Measurements from ENCODE around the gene TBPL1.

Gene TBPL1

DNA sequence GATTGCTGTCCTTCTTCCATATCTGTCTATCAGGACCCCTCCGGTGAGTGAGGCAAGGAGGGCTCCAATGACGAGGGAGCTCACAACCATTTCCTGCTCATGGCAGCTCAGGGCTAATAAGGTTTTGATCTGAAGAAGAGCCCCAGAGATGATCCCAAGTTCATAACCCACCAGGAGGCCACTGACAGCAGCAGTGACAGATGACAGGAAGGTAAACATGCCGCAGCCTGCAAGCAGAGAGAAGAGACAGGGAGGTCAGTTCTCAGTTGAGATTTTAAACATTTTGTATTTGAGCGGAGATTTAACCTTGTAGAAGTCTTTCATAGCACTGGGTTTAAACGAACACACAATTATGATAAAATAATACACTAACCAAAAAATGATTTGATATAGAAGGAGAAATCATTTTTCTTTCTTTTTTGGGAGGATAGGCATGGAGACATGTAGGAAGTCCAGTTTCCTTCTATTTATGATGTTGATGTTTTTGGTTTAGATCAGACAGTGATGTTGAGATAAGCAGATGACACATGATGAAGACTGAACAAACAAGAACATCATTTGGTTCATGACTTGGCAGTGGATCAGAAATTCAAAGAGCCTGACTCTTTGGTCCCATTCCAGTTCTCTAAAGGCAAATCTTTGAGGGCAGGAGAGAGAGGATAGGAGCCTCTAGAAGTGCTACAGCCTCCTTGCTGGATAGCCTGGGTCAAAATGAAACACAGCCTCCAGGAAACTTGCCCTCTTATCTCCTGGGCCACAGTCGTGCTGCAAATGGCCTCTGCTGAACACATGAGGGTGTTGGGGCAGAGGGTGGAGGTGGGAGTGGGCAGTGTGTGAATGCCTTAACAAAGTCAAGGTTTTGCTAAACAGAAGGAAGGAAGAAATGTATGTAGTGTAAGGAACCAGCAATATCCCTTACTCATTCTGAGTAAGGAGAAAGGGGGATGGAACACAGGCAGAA is 76.8 kb downstream of the TBPL1 start:
- TF ChIP-seq, protein P1, sequence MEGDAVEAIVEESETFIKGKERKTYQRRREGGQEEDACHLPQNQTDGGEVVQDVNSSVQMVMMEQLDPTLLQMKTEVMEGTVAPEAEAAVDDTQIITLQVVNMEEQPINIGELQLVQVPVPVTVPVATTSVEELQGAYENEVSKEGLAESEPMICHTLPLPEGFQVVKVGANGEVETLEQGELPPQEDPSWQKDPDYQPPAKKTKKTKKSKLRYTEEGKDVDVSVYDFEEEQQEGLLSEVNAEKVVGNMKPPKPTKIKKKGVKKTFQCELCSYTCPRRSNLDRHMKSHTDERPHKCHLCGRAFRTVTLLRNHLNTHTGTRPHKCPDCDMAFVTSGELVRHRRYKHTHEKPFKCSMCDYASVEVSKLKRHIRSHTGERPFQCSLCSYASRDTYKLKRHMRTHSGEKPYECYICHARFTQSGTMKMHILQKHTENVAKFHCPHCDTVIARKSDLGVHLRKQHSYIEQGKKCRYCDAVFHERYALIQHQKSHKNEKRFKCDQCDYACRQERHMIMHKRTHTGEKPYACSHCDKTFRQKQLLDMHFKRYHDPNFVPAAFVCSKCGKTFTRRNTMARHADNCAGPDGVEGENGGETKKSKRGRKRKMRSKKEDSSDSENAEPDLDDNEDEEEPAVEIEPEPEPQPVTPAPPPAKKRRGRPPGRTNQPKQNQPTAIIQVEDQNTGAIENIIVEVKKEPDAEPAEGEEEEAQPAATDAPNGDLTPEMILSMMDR (IDR thresholded peaks at IDR 0.05): no peak
- no peak overlapping the region for H3K9ac ChIP-seq
- no peak overlapping the region for H2AFZ ChIP-seq
- H3K27ac ChIP-seq: no peak overlapping the region
- H3K4me1 ChIP-seq: no peaks in the 10 kb centered on the region
- H3K79me2 ChIP-seq: no peaks in the 10 kb centered on the region
- H3K27me3 ChIP-seq (ENCODE audit: control insufficient read depth, insufficient read depth, low read length): no peaks in the 10 kb centered on the region
- H3K4me3 ChIP-seq (ENCODE audit: low read depth, low read length): no peak overlapping the region
- no peaks in the 10 kb centered on the region for H3K9me3 ChIP-seq (ENCODE audit: control insufficient read depth, low read length)
- no peak overlapping the region for H3K4me2 ChIP-seq (ENCODE audit: low read length)
- H3K36me3 ChIP-seq (ENCODE audit: control insufficient read depth, insufficient read depth, low read length): no peaks in the 10 kb centered on the region

DNA sequence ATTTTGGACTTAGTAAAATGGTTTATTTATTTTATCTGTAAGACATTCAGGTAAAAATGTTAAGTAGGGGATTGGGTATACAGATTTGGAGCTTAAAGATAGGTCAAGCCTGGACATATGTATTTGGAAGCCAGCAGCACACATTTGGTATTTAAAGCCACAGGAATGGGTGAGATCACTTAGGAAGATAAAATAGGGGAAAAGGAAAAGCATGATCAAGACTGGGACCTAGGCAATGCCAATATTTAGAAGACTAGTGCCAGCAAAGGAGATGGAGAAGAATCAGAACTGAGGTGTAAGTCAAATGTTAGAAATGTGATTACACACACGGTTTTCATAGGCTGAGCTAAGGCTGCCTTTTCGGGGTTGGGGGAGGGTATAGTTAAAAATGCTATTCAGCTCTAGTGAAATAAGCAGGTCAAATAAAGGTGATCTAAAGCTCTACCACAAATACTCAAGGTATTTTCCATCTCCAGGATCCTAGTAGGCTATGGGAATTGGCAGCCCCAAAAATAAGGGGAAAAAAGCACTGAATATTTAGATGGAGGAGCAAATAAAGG is 78.8 kb downstream of the TBPL1 start:
- no peak overlapping the region for H3K9ac ChIP-seq
- H3K36me3 ChIP-seq (ENCODE audit: control insufficient read depth, insufficient read depth, low read length): no peaks in the 10 kb centered on the region
- no peaks in the 10 kb centered on the region for H3K79me2 ChIP-seq
- no peak overlapping the region for H3K4me3 ChIP-seq (ENCODE audit: low read depth, low read length)
- H3K4me1 ChIP-seq: no peaks in the 10 kb centered on the region
- TF ChIP-seq, protein P1 (IDR thresholded peaks at IDR 0.05): no peak
- H3K27me3 ChIP-seq (ENCODE audit: control insufficient read depth, insufficient read depth, low read length): no peaks in the 10 kb centered on the region
- H2AFZ ChIP-seq: no peak overlapping the region
- no peaks in the 10 kb centered on the region for H3K9me3 ChIP-seq (ENCODE audit: control insufficient read depth, low read length)
- no peak overlapping the region for H3K4me2 ChIP-seq (ENCODE audit: low read length)
- H3K27ac ChIP-seq: no peak overlapping the region

DNA sequence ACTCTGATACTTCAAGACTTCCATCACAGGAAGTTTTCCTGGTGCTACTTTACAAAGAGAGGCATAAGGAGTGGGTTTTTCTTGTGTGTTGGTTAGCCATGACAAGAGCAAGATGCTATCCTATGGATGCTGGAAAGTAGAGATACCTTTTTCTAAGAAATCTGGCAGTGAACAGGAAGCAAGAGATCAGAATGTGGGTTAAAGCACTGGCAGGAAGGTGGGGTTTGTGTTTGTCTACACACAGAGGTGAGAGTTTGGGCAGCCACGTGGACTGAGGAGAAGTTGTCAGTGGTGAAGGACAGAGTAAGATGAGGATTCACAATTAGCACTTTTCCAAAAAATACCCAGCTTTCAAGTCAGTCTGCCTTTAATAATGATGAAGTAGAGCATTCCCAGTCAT is 81.5 kb downstream of the TBPL1 start:
- no peak overlapping the region for H3K4me3 ChIP-seq (ENCODE audit: low read depth, low read length)
- H3K27ac ChIP-seq: no peak overlapping the region
- TF ChIP-seq, protein P1 (IDR thresholded peaks at IDR 0.05): no peak
- no peaks in the 10 kb centered on the region for H3K27me3 ChIP-seq (ENCODE audit: control insufficient read depth, insufficient read depth, low read length)
- H2AFZ ChIP-seq: no peak overlapping the region
- no peaks in the 10 kb centered on the region for H3K4me1 ChIP-seq
- H3K79me2 ChIP-seq: no peaks in the 10 kb centered on the region
- H3K9me3 ChIP-seq (ENCODE audit: control insufficient read depth, low read length): no peaks in the 10 kb centered on the region
- H3K4me2 ChIP-seq (ENCODE audit: low read length): no peak overlapping the region
- H3K36me3 ChIP-seq (ENCODE audit: control insufficient read depth, insufficient read depth, low read length): no peaks in the 10 kb centered on the region
- no peak overlapping the region for H3K9ac ChIP-seq

DNA sequence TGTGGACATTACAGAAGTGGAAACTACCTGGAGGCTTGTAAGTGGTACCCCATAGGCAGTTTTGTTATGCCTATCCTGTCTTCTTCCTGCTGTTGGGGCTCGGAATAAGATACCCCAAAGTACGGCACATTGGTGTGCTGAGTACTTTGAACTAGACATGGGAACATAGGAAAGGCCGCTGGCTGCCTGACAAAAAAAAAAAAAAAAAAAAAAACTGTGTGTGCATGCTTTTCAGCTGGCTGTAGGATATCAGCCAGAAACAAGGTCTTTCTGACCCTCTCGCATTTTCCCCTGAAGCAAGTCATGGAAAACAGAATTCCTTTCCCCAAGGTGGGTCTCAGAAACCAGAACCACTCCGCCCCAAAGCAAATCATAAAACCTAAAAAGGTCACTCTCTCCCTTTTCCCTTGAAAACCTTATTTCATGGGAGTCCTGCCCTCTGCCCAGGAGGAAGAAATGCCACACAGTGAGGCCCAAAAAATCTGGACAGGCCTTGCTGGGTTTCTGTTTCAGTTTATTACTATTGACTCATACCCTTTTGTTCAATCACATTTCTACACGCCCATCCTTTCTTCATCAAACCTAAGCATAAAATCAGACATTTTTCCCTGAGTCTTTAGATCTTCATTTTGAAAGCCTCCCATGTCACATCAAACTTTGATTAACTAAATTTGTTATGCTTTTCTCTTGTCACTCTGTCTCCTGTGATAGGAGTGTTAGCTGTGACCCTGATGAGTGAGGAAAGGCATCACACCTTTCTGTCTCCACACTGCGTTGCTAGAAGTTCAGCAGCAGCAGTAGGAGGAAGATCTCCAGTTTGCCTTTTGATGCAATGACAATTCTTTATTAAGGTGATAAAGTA is 82.2 kb downstream of the TBPL1 start:
- Histone ChIP-seq H3K27ac (no peak overlapping the region), H3K9ac (no peak overlapping the region)
- TF ChIP-seq, protein P1 (IDR thresholded peaks at IDR 0.05): no peak

More for the DNA sequence above, 82.2 kb downstream of the TBPL1 start:
- Histone ChIP-seq H3K79me2 (no peaks in the 10 kb centered on the region), H3K4me1 (no peaks in the 10 kb centered on the region), H3K4me3 (ENCODE audit: low read depth, low read length) (no peak overlapping the region), H3K27me3 (ENCODE audit: control insufficient read depth, insufficient read depth, low read length) (no peaks in the 10 kb centered on the region), H3K36me3 (ENCODE audit: control insufficient read depth, insufficient read depth, low read length) (no peaks in the 10 kb centered on the region), H3K9me3 (ENCODE audit: control insufficient read depth, low read length) (no peaks in the 10 kb centered on the region), H3K4me2 (ENCODE audit: low read length) (no peak overlapping the region), H2AFZ (no peak overlapping the region)
